Osteocyte (in vitro differentiated cells): ENCODE measurements around the gene FHL2. TPM values are rescaled to one million over a fixed set of nuclear protein-coding genes. Genes with fewer than 3 reads are reported as not detected.

Experiments
- DNase-seq: peaks from one replicate; pipeline ENCODE4 v3.0.0; 2021; ENCODE audit warnings: mixed read lengths; ENCODE audit not compliant: unreplicated experiment; ENCODE audit errors: extremely low spot score
- H3K27ac Mint-ChIP-seq: one replicate; pipeline ENCODE4 v1.8.0; 2021; ENCODE audit warnings: mild to moderate bottlenecking, mixed read lengths; ENCODE audit not compliant: unreplicated experiment
- H3K27me3 Mint-ChIP-seq: one replicate; pipeline ENCODE4 v1.8.0; 2021; ENCODE audit warnings: mixed read lengths; ENCODE audit not compliant: unreplicated experiment
- H3K36me3 Mint-ChIP-seq: one replicate; pipeline ENCODE4 v1.8.0; 2021; ENCODE audit warnings: mixed read lengths; ENCODE audit not compliant: unreplicated experiment
- H3K4me1 Mint-ChIP-seq: one replicate; pipeline ENCODE4 v1.8.0; 2021; ENCODE audit warnings: mixed read lengths; ENCODE audit not compliant: unreplicated experiment
- H3K4me3 Mint-ChIP-seq: one replicate; pipeline ENCODE4 v1.8.0; 2021; ENCODE audit warnings: mild to moderate bottlenecking, moderate library complexity, mixed read lengths; ENCODE audit not compliant: unreplicated experiment
- H3K9me3 Mint-ChIP-seq: one replicate; pipeline ENCODE4 v1.8.0; 2021; ENCODE audit warnings: mixed read lengths; ENCODE audit not compliant: unreplicated experiment
- CTCF ChIP-seq: fragments of 200-600 bp; sonication (generic); IDR thresholded peaks from 2 replicates; pipeline ENCODE4 v1.5.0; 2021; ENCODE audit warnings: antibody characterized with exemption, mild to moderate bottlenecking, moderate library complexity
- long read RNA-seq: library from polyadenylated mRNA; unstranded; transcript quantifications from one replicate; pipeline ENCODE4 v2.0.0, GENCODE V29; 2021
- total RNA-seq: library from RNA; stranded (reverse); gene quantifications from 2 replicates; pipeline ENCODE4 v1.2.1, GENCODE V29; 2021

Gene FHL2
- total RNA-seq: 76.8 and 78.7 TPM in 2 replicates
- long read RNA-seq, full-length matches to known transcripts: 451 of 480 reads
- long read RNA-seq, partial matches to known transcripts: 3 of 480 reads
- long read RNA-seq, other reads (novel, unspliced or antisense): 26 of 480 reads

DNA sequence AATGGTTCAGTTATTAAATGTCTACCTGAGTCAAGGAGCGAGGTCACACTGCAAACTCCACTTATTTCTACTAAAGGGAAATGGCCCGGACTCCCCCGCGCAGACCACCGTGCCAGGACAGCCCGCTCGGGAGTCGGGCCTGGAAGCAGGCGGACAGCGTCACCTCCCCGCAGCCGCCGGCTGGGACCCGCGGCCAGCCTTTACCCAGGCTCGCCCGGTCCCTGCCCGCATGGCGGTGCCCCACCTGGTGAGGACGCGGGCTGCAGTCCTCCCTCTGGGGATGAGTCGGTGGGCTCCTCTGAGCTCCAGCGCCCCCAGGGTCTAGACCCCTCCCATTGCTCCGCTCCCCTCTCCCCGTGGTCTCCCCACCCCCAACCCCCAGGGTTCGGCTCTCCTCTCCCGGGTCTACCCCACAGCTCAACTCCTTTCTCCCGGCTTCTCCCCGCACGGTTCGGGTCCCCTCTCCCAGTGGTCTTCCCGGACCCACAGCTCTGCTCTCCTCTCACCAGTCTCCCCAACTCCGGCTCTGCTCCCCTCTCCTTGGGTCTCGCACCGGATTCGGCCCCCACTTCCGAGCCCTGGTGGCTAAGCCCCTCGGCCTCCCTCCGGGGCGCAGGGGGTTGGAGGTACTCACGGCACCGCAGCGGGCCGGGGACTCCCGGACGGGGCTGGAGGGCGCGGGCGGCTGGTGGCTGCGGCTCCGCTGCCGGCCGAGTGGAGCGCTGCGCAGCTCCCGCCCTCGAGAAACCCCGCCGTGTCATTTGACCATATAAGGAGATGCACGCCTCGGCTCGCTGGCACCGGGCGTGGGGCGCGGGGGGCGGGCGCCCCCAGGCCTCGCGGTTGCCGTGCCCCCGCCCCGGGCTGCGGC is at the start of gene FHL2:
FHL2 (minus strand) TSS at position 716 of the 871 bp plus-strand sequence. CDS start 12,535 bp downstream, outside the sequence.
- peak; percentile 91 for DNase-seq
- peaks cover 49% of the 10 kb centered on the region for H3K4me1 Mint-ChIP-seq
- peak; percentile 56 for TF ChIP-seq CTCF
- peaks cover 23% of the 10 kb centered on the region for H3K36me3 Mint-ChIP-seq
- H3K9me3 Mint-ChIP-seq: no peaks in the 10 kb centered on the region
- peak within 1 kb of the TSS; percentile 94 for H3K27ac Mint-ChIP-seq
- peak within 1 kb of the TSS; percentile 92 for H3K4me3 Mint-ChIP-seq
- no peaks in the 10 kb centered on the region for H3K27me3 Mint-ChIP-seq

- no peak for TF ChIP-seq CTCF
- H3K36me3 Mint-ChIP-seq: no peaks in the 10 kb centered on the region
- peaks cover 9% of the 10 kb centered on the region for H3K4me1 Mint-ChIP-seq
- H3K4me3 Mint-ChIP-seq: no peak overlapping the region
- H3K27me3 Mint-ChIP-seq: peaks cover 70% of the 10 kb centered on the region
- no peak overlapping the region for H3K27ac Mint-ChIP-seq
- H3K9me3 Mint-ChIP-seq: no peaks in the 10 kb centered on the region
- DNase-seq: no peak
These were observed 48.6 kb upstream of the FHL2 start for GRCh38 chr2:105447476-105447875.

DNA sequence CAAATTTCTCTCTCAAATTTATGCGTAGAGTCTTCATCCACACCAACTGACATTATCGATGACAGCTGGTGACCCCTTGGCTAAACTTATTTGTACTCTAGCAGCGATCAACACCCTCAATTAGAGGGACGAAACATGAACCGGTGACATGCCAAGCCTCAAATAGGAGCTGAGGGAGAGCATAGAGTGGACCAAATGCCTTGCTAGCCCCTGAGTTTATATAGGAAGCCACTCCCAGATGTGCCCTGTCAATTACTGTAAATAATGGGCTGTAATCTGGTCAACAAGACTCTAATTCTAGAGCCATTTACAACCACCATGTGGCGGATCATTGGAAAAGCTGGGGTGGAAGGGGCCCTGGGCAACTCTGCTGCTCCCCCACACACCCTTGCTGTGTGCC is 47.6 kb upstream of the FHL2 start:
- H3K4me1 Mint-ChIP-seq: peaks cover 9% of the 10 kb centered on the region
- TF ChIP-seq CTCF: no peak
- H3K9me3 Mint-ChIP-seq: no peaks in the 10 kb centered on the region
- H3K27ac Mint-ChIP-seq: no peak overlapping the region
- DNase-seq: no peak
- no peaks in the 10 kb centered on the region for H3K36me3 Mint-ChIP-seq
- no peak overlapping the region for H3K4me3 Mint-ChIP-seq
- peaks cover 71% of the 10 kb centered on the region for H3K27me3 Mint-ChIP-seq

GRCh38 chr2:105445976-105446375 is 47.1 kb upstream of the FHL2 start:
- H3K27ac Mint-ChIP-seq: no peak overlapping the region
- no peak for TF ChIP-seq CTCF

GRCh38 chr2:105445498-105445897 is 46.6 kb upstream of the FHL2 start:
- H3K27me3 Mint-ChIP-seq: peaks cover 76% of the 10 kb centered on the region
- H3K27ac Mint-ChIP-seq: no peak overlapping the region
- DNase-seq: no peak
- H3K4me3 Mint-ChIP-seq: no peak overlapping the region
- H3K36me3 Mint-ChIP-seq: no peaks in the 10 kb centered on the region
- H3K9me3 Mint-ChIP-seq: no peaks in the 10 kb centered on the region
- no peak for TF ChIP-seq CTCF
- peaks cover 9% of the 10 kb centered on the region for H3K4me1 Mint-ChIP-seq

More at GRCh38 chr2:105445976-105446375, 47.1 kb upstream of the FHL2 start:
- H3K4me3 Mint-ChIP-seq: no peak overlapping the region
- DNase-seq: no peak
- peaks cover 75% of the 10 kb centered on the region for H3K27me3 Mint-ChIP-seq
- no peaks in the 10 kb centered on the region for H3K9me3 Mint-ChIP-seq
- H3K36me3 Mint-ChIP-seq: no peaks in the 10 kb centered on the region
- H3K4me1 Mint-ChIP-seq: peaks cover 9% of the 10 kb centered on the region
